PC-9 (cell line): ENCODE data around the gene ANKS4B.

Experiments
- CTCF ChIP-seq: fragments of 200-600 bp; sonication (generic); conservative IDR thresholded peaks from 2 replicates; pipeline ENCODE4 v1.6.1; 2017; ENCODE audit warnings: mixed run types, antibody characterized with exemption, mild to moderate bottlenecking, moderate library complexity
- EZH2 ChIP-seq: fragments of 200-600 bp; sonication (generic); IDR thresholded peaks from 2 replicates; pipeline ENCODE4 v1.8.0; 2017; ENCODE audit warnings: antibody characterized with exemption, low read depth

GRCh38 chr16:21223787-21224186 is 9.7 kb upstream of the ANKS4B start:
- no peak for TF ChIP-seq CTCF
- TF ChIP-seq EZH2 = no peak
